ENCODE results near the gene DPP6.
"Not testable (repeated sequence)": the region's sequence is repeated elsewhere in the genome, so short reads cannot be mapped to it uniquely, and the experiment has no call there.

DNA sequence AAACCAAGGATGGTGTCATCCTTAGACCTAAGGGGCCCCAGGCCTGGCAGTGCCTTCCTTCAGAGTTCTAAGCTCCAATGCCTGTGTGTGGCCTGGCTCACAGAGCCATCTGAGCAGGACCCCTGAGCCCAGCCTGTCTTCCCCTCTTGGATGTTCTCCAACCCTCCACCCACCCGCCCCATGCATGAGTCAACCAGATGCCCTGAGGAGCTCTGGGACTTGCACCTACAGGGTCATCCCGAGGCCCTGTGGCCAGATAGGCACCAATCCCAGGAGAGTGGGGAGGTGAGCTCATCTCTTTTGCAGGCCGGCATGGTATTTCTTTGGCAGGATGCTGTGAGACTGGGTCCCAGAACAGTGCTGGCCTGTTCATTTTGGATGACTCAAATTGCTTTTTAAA lies 103.7 kb downstream of the DPP6 start:
- TF ChIP-seq CTCF, POLR2A, POLR2AphosphoS5 (IDR thresholded peaks at IDR 0.05): not testable (repeated sequence)
